Femur (tissue), 1 donor: ENCODE data around the gene ETV2.
"Not testable (repeated sequence)": the region's sequence is repeated elsewhere in the genome, so short reads cannot be mapped to it uniquely, and the experiment has no call there.

Experiments used
- DNase-seq: peaks from one replicate; pipeline ENCODE4 v3.0.0-alpha.2; 2017

The ETV2 gene

GRCh38 chr19:35628565-35629331 lies 12.8 kb upstream of the ETV2 start, which contains the start of gene RBM42:
RBM42 (plus strand) TSS chr19:35629036; CDS start chr19:35629154, 118 bp downstream.
- DNase-seq, result peak; percentile 99

GRCh38 chr19:35629332-35629633 lies 12.3 kb upstream of the ETV2 start:
- DNase-seq, result no peak

- no peak for DNase-seq
These were observed 7.7 kb upstream of the ETV2 start for GRCh38 chr19:35633727-35634440.

- no peak for DNase-seq
These were observed 4.9 kb upstream of the ETV2 start for GRCh38 chr19:35636651-35637050.

GRCh38 chr19:35637165-35637564 lies 4.4 kb upstream of the ETV2 start:
- no peak for DNase-seq

GRCh38 chr19:35639321-35639639 lies 2.3 kb upstream of the ETV2 start:
- no peak for DNase-seq

- no peak for DNase-seq
These were observed 1.7 kb upstream of the ETV2 start for GRCh38 chr19:35639863-35640262.

- no peak for DNase-seq
These were observed 767 bp downstream of the ETV2 start for GRCh38 chr19:35642312-35642711.

- DNase-seq, result peak; percentile 43
These were observed 1.3 kb downstream of the ETV2 start for GRCh38 chr19:35642798-35643254.

- peak; percentile 87 for DNase-seq
These were observed 2.0 kb downstream of the ETV2 start for GRCh38 chr19:35643255-35644205.

GRCh38 chr19:35644206-35644986 lies 2.9 kb downstream of the ETV2 start:
- DNase-seq, result peak; percentile 97

- peak; percentile 84 for DNase-seq
These were observed 3.6 kb downstream of the ETV2 start for GRCh38 chr19:35644987-35645679.

GRCh38 chr19:35645680-35646511 lies 4.4 kb downstream of the ETV2 start:
- DNase-seq, result no peak

- peak; percentile 97 for DNase-seq
These were observed 6.7 kb downstream of the ETV2 start, which contains the start of gene COX6B1 for GRCh38 chr19:35648017-35648961. COX6B1 (plus strand) TSS chr19:35648323; CDS start chr19:35651244, 2,921 bp downstream.

- DNase-seq, result no peak
These were observed 9.0 kb downstream of the ETV2 start for GRCh38 chr19:35650581-35650980.

GRCh38 chr19:35654828-35655227 lies 13.3 kb downstream of the ETV2 start:
- DNase-seq, result not testable (repeated sequence)

GRCh38 chr19:35655600-35655999 lies 14.1 kb downstream of the ETV2 start:
- no peak for DNase-seq

GRCh38 chr19:35656700-35657099 lies 15.2 kb downstream of the ETV2 start:
- no peak for DNase-seq

GRCh38 chr19:35657904-35658700 lies 16.6 kb downstream of the ETV2 start:
- DNase-seq, result no peak
